RWPE1 (cell line): ENCODE data around the gene GCNT1.
"Not testable (repeated sequence)": the region's sequence is repeated elsewhere in the genome, so short reads cannot be mapped to it uniquely, and the experiment has no call there.

Source experiments
- CTCF ChIA-PET: fragments of 350-600 bp; sonication (Branson Sonifier 250); formaldehyde crosslinking; extraction: SDS; loops from one replicate; lab custom pipeline; 2021; lab: Yijun Ruan, JAX
- POLR2A ChIA-PET: fragments of 400-600 bp; formaldehyde crosslinking; extraction: SDS; loops from one replicate; lab custom pipeline; 2020; ENCODE audit warnings: antibody characterized with exemption; ENCODE audit not compliant: low non-redundant PET; lab: Yijun Ruan, JAX
- DNase-seq: peaks from one replicate; pipeline ENCODE4 v3.0.0; 2012; ENCODE audit warnings: low spot score
- H3K27ac ChIP-seq: fragments of 450-650 bp; 2 replicates; pipeline ENCODE4 v1.5.1; 2017
- TF ChIP-seq, protein P1 (sequence below): fragments of 450-650 bp; conservative IDR thresholded peaks from 2 replicates; pipeline ENCODE4 v1.5.1; 2017; ENCODE audit warnings: low read depth, mild to moderate bottlenecking

The GCNT1 gene

DNA sequence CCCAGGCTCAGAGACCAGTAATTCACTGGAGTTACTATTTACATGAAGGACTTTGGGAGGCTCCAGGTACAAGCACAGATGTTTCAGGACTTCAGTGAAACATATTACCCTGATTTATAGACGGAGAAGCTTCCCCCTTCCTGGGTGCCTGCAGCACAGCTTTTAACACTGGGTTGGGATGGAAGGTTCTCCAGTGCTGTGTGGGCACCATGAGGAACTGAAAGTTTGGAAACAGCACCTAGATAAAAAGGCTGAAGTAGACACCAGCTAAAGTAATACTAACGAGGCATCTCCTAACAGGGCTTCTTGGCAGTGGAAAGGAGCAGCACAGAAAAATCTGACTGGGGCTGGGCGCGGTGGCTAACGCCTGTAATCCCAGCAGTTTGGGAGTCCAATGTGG is 70.7 kb downstream of the GCNT1 start:
- H3K27ac ChIP-seq = no peak overlapping the region
- TF ChIP-seq, protein P1, sequence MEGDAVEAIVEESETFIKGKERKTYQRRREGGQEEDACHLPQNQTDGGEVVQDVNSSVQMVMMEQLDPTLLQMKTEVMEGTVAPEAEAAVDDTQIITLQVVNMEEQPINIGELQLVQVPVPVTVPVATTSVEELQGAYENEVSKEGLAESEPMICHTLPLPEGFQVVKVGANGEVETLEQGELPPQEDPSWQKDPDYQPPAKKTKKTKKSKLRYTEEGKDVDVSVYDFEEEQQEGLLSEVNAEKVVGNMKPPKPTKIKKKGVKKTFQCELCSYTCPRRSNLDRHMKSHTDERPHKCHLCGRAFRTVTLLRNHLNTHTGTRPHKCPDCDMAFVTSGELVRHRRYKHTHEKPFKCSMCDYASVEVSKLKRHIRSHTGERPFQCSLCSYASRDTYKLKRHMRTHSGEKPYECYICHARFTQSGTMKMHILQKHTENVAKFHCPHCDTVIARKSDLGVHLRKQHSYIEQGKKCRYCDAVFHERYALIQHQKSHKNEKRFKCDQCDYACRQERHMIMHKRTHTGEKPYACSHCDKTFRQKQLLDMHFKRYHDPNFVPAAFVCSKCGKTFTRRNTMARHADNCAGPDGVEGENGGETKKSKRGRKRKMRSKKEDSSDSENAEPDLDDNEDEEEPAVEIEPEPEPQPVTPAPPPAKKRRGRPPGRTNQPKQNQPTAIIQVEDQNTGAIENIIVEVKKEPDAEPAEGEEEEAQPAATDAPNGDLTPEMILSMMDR = no peak
- CTCF ChIA-PET = no interaction called here
- POLR2A ChIA-PET = no interaction called here
- no peak for DNase-seq

DNA sequence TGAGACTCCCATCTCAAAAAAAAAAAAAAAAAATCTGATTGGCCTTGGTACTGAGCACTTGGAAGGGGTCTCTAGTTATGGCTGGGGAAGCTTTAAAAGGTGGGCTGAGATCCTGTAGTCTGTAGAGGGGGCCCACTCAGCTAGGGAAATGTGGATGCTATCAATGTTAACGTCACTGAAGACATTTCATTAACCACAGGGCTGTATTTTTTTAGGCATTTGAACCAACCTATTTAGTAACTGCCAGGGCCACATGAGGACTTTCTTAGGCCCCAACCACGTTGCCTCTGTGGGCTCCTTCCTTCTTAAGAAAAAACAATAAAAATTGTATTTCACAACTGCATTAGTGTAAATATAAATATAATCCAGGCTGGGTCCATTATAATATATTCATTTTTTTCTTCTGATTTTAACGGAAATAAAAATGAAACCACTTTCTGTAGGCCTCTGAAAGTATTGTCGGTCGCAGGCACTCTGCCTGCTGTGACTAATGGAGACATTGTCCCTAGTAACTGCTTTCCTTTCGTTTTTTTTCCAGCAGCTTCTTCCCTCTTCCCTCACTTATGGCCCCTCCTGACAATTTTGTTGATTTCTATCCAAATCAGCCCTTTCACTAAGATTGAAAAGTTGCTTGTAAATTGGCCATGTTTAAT is 71.6 kb downstream of the GCNT1 start:
- TF ChIP-seq, protein P1 = no peak
- CTCF ChIA-PET = interaction anchor here (0.5 kb wide), 1 partner anchor 128 kb away, joined by 5 read pairs; no protein-coding TSS in a partner anchor
- H3K27ac ChIP-seq = no peak overlapping the region
- POLR2A ChIA-PET = no interaction called here
- DNase-seq = no peak

DNA sequence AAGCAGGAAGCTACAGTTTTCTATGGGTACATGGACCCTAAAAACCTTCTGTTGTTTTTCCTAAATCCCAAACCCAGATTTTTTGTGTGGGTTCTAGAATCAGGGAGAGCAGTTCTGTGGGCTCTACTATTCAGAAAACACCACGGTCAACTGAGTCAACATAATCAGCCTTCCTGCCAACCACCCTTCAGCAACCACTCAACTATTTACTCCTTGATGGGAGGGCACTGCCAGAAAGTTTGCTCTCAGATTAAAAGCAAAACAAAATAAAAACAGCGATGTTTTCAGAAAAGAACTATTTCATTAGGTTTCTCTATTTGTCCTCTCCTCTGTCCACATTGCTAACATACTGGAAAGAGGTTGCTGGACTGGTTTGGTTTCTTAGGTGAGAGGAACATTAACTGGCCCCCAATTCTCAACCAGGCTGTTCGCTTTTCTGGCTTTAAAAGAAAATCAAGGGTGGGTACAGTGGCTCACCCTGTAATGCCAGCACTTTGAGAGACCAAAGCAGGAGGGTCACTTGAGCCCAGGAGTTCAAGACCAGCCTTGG is 72.3 kb downstream of the GCNT1 start:
- POLR2A ChIA-PET = no interaction called here
- CTCF ChIA-PET = no interaction called here
- DNase-seq = no peak
- no peak overlapping the region for H3K27ac ChIP-seq
- TF ChIP-seq, protein P1 = no peak

DNA sequence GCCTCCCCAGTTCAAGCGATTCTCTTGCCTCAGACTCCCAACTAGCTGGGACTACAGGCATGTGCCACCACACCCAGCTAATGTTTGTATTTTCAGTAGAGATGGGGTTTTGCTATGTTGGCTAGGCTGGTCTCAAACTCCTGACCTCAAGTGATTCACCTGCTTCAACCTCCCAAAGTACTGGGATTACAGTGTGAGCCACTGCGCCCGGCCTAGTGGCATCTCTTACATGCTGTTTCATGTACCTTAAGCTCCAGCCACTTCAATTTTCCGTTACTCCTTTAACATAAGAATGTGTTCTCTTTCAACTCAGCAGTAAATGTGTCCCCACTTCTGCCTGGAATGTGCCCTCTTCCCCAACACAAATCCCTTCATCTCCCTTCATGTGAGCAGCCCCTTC is 73.9 kb downstream of the GCNT1 start:
- POLR2A ChIA-PET, DNase-seq, H3K27ac ChIP-seq: not testable (repeated sequence)
- CTCF ChIA-PET = interaction anchor here (0.5 to 0.6 kb wide), 2 partner anchors 30 to 519 kb away, joined by 3 to 4 read pairs; no protein-coding TSS in a partner anchor

DNA sequence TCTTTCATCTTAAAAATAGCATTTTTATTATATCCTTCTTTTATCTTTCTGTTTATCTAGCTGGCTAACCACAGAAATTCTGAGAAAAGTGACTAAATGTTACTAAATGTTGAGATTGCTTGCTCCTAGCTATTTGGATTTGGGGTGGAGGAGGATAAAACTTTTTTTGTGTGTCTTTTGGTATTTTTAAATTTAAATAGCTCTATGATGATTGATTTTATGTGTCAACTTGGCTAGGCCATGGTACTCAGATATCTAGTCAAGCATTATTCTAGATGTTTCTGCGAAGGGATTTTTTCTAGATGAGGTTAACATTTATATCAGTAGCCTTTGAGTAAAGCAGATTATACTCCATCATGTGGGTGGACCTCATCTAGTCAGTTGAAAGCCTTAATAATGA is 75.0 kb downstream of the GCNT1 start:
- ChIA-PET CTCF (interaction anchor here (0.6 kb wide), 1 partner anchor 99 kb away, joined by 3 read pairs; no protein-coding TSS in a partner anchor), POLR2A (no interaction called here)
- TF ChIP-seq, protein P1 = no peak
- H3K27ac ChIP-seq = no peak overlapping the region
- DNase-seq = no peak

DNA sequence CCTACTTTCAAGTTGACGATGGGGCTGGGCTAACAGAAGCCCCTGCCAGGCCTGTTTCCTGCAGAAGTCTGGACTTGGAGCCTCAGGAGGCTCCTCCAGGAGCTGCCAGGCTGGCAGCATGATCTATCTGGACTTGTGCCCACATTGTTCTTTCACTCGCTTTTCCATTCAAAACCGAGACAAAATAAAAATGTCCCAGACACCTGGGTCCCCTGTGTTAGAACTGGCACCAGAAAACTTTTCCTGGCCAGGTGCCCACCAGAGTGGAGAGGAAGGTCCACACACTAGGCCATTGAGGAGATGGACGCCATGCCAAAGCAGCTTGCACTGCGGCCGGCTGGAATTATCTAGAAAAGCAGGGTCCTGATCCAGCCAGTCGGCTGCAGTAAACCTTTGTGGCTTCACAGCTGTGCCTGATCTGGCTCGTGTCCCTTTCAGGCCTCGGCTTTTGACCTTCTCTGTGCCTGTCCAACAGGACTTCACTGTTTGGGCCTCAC is 78.2 kb downstream of the GCNT1 start:
- TF ChIP-seq, protein P1 = no peak
- H3K27ac ChIP-seq = no peak overlapping the region
- ChIA-PET CTCF (interaction anchor here (0.7 kb wide), 1 partner anchor 21 kb away, joined by 3 read pairs; no protein-coding TSS in a partner anchor), POLR2A (no interaction called here)
- DNase-seq = no peak

DNA sequence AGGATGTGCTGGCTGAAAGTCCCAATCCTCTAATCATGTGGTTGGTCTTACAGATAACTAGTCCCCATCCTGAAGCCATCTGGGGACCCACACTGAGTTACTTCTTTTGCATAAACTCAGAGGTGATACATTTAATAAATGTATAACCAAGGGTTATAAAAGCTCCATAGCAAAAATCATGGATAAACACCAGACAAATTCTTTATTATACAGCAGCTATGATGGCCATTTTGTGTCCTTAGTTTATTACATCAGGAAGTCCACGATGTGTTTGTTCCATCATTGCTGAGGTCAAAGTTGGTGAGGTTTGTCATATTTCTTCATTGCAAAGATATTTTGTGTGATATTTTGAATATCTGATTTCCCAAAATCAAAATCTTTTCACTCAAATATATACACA is 80.2 kb downstream of the GCNT1 start:
- POLR2A ChIA-PET = no interaction called here
- no peak for DNase-seq
- no peak overlapping the region for H3K27ac ChIP-seq
- CTCF ChIA-PET = no interaction called here
- TF ChIP-seq, protein P1 = no peak
